HepG2 (cell line): ENCODE measurements around the gene CCDC7. TPM values are rescaled to one million over a fixed set of nuclear protein-coding genes. Genes with fewer than 3 reads are reported as not detected.

ENCODE experiments used
- BATF2 ChIP-seq: sonication (generic); formaldehyde crosslinking; IDR thresholded peaks from 2 replicates; pipeline ENCODE4 v1.8.0; 2022; ENCODE audit warnings: mild to moderate bottlenecking, missing genetic modification reagents, moderate library complexity
- FOXO4 ChIP-seq: sonication (generic); formaldehyde crosslinking; conservative IDR thresholded peaks from 2 replicates; pipeline ENCODE4 v1.8.1; 2023; ENCODE audit warnings: missing genetic modification reagents
- HDAC1 ChIP-seq: sonication (generic); formaldehyde crosslinking; IDR thresholded peaks from 2 replicates; pipeline ENCODE4 v1.5.1; 2020; ENCODE audit warnings: mild to moderate bottlenecking, missing genetic modification reagents
- HDAC2 ChIP-seq: sonication (generic); formaldehyde crosslinking; IDR thresholded peaks from 2 replicates; pipeline ENCODE4 v1.4.0; 2020; ENCODE audit warnings: missing genetic modification reagents
- KDM3A ChIP-seq: IDR thresholded peaks from 2 replicates; pipeline ENCODE4 v1.6.1; 2018; ENCODE audit warnings: low read depth, missing compliant biosample characterization
- NFATC3 ChIP-seq: sonication (generic); formaldehyde crosslinking; IDR thresholded peaks from 2 replicates; pipeline ENCODE4 v1.5.1; 2020; ENCODE audit warnings: mild to moderate bottlenecking, missing genetic modification reagents
- PAF1 ChIP-seq: IDR thresholded peaks from 2 replicates; pipeline ENCODE4 v1.6.1; 2016; ENCODE audit warnings: missing genetic modification reagents, missing compliant biosample characterization
- RCOR2 ChIP-seq: IDR thresholded peaks from 2 replicates; pipeline ENCODE4 v1.6.1; 2016; ENCODE audit warnings: missing biosample characterization, missing genetic modification reagents
- SSRP1 ChIP-seq: IDR thresholded peaks from 2 replicates; pipeline ENCODE4 v1.6.1; 2016; ENCODE audit warnings: control low read depth
- ZNF225 ChIP-seq: sonication (generic); formaldehyde crosslinking; IDR thresholded peaks from 2 replicates; pipeline ENCODE4 v1.4.0; 2020; ENCODE audit warnings: mild to moderate bottlenecking, missing genetic modification reagents
- ZNF335 ChIP-seq: sonication (generic); formaldehyde crosslinking; IDR thresholded peaks from 2 replicates; pipeline ENCODE4 v1.4.0; 2020; ENCODE audit warnings: missing genetic modification reagents
- ZNF383 ChIP-seq: sonication (generic); formaldehyde crosslinking; IDR thresholded peaks from 2 replicates; pipeline ENCODE4 v1.4.0; 2020; ENCODE audit warnings: missing genetic modification reagents, mild to moderate bottlenecking, borderline replicate concordance
- ZNF737 ChIP-seq: sonication (generic); formaldehyde crosslinking; IDR thresholded peaks from 2 replicates; pipeline ENCODE4 v1.5.0; 2020; ENCODE audit warnings: missing genetic modification reagents, mild to moderate bottlenecking, borderline replicate concordance
- ZNF776 ChIP-seq: sonication (generic); formaldehyde crosslinking; IDR thresholded peaks from 2 replicates; pipeline ENCODE4 v1.4.0; 2020; ENCODE audit warnings: mild to moderate bottlenecking, missing genetic modification reagents
- ZNF784 ChIP-seq: sonication (generic); formaldehyde crosslinking; IDR thresholded peaks from 2 replicates; pipeline ENCODE4 v1.5.1; 2020; ENCODE audit warnings: missing genetic modification reagents, mild to moderate bottlenecking, borderline replicate concordance
- ZNF816 ChIP-seq: sonication (generic); formaldehyde crosslinking; IDR thresholded peaks from 2 replicates; pipeline ENCODE4 v1.8.0; 2022; ENCODE audit warnings: missing genetic modification reagents, mild to moderate bottlenecking, borderline replicate concordance
- polyA plus RNA-seq, 8 experiments: library from polyadenylated mRNA; depleted of rRNA in 3 of 8; stranded (reverse) in 7 of 8; unstranded in 1 of 8; fragments of >200 nt; fragmentation: Illumina TruSeq in 4 of 8; extraction: Trizol in 4 of 8; gene quantifications; 2 replicates each; pipeline versions ENCODE4 v1.2.1 to v1.2.3, GENCODE V29; 2011 to 2016; ENCODE audit warnings: low read depth in 4 of 8, missing spikeins in 1 of 8, mixed read lengths in 1 of 8; ENCODE audit not compliant: insufficient read depth in 1 of 8
- total RNA-seq, 5 experiments: library from RNA; depleted of rRNA; stranded (reverse); fragments of >200 nt; fragmentation: Illumina TruSeq; extraction: Trizol; gene quantifications; 2 replicates each; pipeline ENCODE4 v1.2.3, GENCODE V29; 2016; ENCODE audit warnings: low read depth in 1 of 5
- TF ChIP-seq, protein P1 (sequence below): sonication (generic); formaldehyde crosslinking; IDR thresholded peaks from one replicate; pipeline ENCODE4 v1.5.1; 2020; ENCODE audit warnings: mild to moderate bottlenecking, missing genetic modification reagents; ENCODE audit errors: not compliant biosample characterization
- TF ChIP-seq, protein P2 (sequence below): sonication (generic); formaldehyde crosslinking; IDR thresholded peaks from 2 replicates; pipeline ENCODE4 v1.8.1; 2023; ENCODE audit warnings: missing genetic modification reagents, inconsistent platforms, borderline replicate concordance

Gene CCDC7
- total and polyA plus RNA-seq, 2 of the 13 experiments (the other 11 are each of a cell fraction or from before 2014, with no cell fraction given): 0.40 to 1.8 TPM

GRCh38 chr10:32788359-32788758 lies 342.4 kb downstream of the CCDC7 start (continued):
- TF ChIP-seq, protein P1, sequence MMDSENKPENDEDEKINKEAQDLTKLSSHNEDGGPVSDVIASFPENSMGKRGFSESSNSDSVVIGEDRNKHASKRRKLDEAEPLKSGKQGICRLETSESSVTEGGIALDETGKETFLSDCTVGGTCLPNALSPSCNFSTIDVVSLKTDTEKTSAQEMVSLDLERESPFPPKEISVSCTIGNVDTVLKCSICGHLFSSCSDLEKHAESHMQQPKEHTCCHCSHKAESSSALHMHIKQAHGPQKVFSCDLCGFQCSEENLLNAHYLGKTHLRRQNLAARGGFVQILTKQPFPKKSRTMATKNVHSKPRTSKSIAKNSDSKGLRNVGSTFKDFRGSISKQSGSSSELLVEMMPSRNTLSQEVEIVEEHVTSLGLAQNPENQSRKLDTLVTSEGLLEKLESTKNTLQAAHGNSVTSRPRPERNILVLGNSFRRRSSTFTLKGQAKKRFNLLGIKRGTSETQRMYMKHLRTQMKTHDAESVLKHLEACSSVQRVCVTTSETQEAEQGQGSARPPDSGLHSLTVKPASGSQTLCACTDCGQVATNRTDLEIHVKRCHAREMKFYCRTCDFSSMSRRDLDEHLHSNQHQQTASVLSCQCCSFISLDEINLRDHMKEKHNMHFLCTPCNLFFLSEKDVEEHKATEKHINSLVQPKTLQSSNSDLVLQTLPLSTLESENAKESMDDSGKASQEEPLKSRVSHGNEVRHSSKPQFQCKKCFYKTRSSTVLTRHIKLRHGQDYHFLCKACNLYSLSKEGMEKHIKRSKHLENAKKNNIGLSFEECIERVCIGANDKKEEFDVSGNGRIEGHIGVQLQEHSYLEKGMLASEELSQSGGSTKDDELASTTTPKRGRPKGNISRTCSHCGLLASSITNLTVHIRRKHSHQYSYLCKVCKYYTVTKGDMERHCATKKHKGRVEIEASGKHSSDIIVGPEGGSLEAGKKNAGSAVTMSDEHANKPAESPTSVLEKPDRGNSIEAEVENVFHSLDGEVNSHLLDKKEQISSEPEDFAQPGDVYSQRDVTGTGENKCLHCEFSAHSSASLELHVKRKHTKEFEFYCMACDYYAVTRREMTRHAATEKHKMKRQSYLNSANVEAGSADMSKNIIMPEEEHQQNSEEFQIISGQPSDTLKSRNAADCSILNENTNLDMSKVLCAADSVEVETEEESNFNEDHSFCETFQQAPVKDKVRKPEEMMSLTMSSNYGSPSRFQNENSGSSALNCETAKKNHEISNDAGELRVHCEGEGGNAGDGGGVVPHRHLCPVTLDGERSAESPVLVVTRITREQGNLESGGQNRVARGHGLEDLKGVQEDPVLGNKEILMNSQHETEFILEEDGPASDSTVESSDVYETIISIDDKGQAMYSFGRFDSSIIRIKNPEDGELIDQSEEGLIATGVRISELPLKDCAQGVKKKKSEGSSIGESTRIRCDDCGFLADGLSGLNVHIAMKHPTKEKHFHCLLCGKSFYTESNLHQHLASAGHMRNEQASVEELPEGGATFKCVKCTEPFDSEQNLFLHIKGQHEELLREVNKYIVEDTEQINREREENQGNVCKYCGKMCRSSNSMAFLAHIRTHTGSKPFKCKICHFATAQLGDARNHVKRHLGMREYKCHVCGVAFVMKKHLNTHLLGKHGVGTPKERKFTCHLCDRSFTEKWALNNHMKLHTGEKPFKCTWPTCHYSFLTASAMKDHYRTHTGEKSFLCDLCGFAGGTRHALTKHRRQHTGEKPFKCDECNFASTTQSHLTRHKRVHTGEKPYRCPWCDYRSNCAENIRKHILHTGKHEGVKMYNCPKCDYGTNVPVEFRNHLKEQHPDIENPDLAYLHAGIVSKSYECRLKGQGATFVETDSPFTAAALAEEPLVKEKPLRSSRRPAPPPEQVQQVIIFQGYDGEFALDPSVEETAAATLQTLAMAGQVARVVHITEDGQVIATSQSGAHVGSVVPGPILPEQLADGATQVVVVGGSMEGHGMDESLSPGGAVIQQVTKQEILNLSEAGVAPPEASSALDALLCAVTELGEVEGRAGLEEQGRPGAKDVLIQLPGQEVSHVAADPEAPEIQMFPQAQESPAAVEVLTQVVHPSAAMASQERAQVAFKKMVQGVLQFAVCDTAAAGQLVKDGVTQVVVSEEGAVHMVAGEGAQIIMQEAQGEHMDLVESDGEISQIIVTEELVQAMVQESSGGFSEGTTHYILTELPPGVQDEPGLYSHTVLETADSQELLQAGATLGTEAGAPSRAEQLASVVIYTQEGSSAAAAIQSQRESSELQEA (CRISPR knock-in tag): no peak
- no peak for TF ChIP-seq BATF2 (CRISPR knock-in tag)
- no peak for TF ChIP-seq ZNF335 (CRISPR knock-in tag)
- TF ChIP-seq HDAC2 (CRISPR knock-in tag): 0 out of 2 replicates have a peak, but pooled peaks have one; percentile 15
- no peak for TF ChIP-seq ZNF383 (CRISPR knock-in tag)
- no peak for TF ChIP-seq PAF1
- TF ChIP-seq RCOR2: no peak
- TF ChIP-seq FOXO4: no peak
- no peak for TF ChIP-seq HDAC1 (CRISPR knock-in tag)
- TF ChIP-seq SSRP1 (CRISPR knock-in tag): no peak
- no peak for TF ChIP-seq ZNF776 (CRISPR knock-in tag)
- no peak for TF ChIP-seq ZNF737 (CRISPR knock-in tag)
- no peak for TF ChIP-seq ZNF816 (CRISPR knock-in tag)
- no peak for TF ChIP-seq NFATC3 (CRISPR knock-in tag)
- TF ChIP-seq ZNF784 (CRISPR knock-in tag): no peak
- TF ChIP-seq ZNF225: no peak
- no peak for TF ChIP-seq KDM3A
- TF ChIP-seq, protein P2, sequence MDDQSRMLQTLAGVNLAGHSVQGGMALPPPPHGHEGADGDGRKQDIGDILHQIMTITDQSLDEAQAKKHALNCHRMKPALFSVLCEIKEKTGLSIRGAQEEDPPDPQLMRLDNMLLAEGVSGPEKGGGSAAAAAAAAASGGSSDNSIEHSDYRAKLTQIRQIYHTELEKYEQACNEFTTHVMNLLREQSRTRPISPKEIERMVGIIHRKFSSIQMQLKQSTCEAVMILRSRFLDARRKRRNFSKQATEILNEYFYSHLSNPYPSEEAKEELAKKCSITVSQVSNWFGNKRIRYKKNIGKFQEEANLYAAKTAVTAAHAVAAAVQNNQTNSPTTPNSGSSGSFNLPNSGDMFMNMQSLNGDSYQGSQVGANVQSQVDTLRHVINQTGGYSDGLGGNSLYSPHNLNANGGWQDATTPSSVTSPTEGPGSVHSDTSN (CRISPR knock-in tag): no peak
